Activated CD8-positive, alpha-beta memory T cell treated with anti-CD3 and anti-CD28 coated beads for 4 hours (primary cell): ENCODE results near the gene LILRB5.
"Not testable (repeated sequence)": the region's sequence is repeated elsewhere in the genome, so short reads cannot be mapped to it uniquely, and the experiment has no call there.

Source experiments
- DNase-seq, 2 donors: peaks; one replicate each; pipeline ENCODE4 v3.0.0-alpha.2; 2020; ENCODE audit warnings: low read depth in 2 of 2

LILRB5 gene

GRCh38 chr19:54242234-54242633 is 14.8 kb downstream of the LILRB5 start:
- not testable (repeated sequence) for DNase-seq

GRCh38 chr19:54240372-54241336 is 16.4 kb downstream of the LILRB5 start:
- DNase-seq: not testable (repeated sequence)

DNA sequence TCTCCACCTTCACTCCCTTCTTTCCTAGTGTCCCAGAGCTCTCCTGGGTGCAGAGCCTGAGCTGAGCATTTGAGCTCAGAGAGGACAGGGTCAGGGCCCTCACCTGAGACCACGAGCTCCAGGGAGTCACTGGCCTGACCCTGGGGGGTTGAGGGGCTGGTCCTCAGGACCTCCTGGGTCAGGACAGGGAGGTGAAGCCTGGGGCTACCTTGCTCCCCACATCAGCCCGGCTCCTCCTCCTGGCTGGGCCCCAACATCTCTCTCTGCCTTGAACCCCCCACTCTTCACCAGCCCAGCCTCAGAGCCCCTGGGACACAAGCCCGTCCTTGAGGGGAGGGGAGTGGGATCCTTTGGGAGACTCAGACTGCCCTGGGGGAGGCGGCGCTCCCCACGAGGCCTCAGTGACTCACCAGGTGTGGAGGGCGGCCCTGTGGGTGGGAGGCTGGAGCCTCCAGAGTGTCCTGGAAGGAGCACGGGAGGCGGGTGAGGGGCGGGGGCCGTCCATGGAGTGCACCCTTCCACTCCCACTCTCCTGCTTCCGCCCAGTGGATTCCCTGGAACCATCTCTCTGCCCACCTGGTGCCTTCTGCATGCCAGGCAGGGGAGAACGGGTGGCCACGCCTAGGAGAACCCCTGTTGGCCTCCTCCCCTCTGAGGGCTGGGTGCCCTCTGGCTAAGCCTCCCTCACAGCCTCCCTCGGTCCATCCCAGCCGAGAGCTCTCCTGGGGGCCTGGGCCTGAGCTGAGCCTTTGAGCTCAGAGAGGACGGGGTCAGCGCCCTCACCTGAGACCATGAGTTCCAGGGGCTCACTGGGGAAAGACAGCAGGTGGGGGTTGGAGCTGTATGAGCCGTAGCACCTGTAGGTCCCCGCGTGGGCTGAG is 17.3 kb downstream of the LILRB5 start:
- DNase-seq: not testable (repeated sequence)

DNA sequence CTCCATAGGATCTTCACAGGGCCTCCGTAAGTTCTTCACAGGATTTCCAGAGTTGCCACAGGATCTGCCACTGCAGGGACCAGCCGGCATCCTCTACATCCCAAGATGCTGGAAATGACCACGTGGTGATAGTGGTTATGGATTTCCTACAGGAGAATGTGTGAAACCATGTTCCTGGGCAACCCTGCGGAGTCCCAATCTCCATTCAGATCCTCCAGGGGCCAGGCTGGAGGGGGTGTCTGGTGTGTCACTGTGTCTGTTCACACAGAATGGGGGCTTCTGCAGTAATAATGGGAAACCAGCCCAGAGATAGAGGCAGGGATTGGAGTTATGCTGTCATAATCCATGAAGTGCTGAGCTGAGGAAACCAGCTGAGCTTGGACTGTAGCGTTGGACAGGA is 23.1 kb downstream of the LILRB5 start:
- no peak for DNase-seq

GRCh38 chr19:54231077-54231931 is 25.8 kb downstream of the LILRB5 start:
- DNase-seq: peak; percentile 68 to 73

DNA sequence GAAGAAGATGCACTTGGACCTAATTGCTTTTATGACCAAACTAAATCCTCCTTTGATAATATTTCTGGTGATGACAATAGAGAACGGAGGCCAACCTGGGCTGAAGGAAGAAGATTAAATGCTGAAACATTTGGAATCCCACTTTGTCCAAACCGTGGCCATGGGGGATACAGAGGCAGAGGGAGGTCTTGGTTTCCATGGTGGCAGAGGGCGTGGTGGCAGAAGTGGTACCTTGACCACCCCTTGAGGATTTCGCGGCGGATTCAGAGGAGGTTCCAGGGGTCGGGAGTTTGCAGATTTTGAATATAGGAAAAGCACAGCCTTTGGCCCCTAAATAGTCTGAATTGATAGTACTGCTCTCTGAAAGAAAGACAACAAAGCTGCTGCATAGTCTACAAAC is 27.0 kb downstream of the LILRB5 start:
- DNase-seq: no peak

DNA sequence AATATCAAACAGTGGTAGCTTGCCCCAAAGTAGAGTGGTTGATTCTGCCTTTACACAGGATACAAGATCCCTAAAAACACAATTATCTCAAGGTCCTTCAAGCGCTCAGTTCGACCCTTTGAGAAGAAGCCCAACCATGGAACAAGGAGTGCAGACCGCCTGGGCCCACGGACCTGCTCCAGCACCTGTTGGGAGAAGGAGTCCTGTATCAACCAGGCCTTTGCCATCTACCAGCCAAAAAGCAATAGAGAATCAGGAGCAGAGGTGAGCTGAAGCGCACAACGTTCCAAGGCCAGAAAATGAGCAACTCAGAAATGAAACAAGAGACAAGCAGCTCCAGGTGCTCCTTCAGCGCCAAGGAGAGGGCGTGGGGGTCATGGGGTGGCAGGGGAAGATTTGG is 27.9 kb downstream of the LILRB5 start:
- no peak for DNase-seq

DNA sequence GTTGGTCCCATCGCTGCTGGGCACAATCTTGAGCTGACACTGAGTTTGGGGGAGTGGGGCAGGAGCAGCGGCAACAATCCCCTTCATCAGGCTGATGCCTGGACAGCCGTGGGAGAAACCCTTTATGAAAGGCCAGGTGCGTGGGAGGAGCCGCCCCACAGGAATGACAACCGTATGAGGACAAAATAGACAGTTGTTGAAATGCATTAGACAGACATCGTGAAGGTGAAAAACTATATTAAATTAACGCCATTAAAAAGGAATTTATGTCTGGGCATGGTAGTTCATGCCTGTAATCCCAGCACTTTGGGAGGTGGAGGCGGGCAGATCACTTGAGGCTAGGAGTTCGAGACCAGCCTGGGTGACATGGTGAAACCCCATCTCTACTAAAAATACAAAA is 32.5 kb downstream of the LILRB5 start:
- not testable (repeated sequence) for DNase-seq

DNA sequence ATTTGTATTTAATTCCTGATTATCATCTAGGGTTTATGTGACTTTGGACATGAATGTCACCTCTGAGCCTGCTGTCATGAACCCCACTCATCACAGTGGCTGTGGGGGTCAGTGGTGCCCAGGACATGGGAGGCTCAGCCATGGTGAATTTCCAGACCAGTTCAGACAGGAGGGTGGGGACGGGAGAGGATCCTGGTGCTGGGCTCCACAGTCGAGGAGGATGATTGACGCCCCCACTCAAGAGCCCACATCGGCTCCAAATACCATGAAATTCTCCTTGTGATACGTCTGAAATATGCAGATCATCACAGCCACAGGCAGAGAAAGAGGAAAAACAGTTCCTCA is 33.2 kb downstream of the LILRB5 start:
- DNase-seq: not testable (repeated sequence)

DNA sequence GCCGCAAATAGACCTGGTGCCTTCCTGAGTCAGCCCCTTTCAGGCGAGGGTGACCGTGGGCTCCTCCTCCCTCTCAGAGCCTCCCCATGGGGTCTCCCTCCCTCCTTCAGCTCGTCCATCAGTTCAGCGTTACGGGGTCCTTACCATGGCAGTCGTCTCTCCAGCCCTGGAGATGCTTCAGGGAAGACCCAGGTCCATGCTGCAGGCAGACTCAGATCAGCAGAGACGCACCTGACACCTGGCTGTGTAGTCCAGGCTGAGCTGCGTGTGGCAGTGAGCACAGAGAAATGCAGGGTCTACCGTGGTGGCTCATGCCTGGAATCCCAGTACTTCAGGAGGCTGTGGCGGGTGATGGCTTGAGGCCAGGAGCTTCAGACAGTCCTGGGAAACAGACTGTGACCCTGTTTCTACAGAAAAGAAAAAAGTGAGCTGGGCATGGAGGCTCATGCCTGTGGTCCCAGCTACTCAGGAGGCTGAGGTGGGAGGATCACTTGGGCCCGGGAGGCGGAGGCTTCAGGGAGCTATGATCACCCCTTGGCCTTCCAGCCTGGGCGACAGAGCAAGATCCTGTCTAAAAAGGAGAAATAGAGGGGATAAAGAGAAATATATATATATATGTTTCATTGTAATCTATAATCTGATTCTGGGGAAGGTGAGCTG is 33.7 kb downstream of the LILRB5 start:
- DNase-seq: not testable (repeated sequence)

DNA sequence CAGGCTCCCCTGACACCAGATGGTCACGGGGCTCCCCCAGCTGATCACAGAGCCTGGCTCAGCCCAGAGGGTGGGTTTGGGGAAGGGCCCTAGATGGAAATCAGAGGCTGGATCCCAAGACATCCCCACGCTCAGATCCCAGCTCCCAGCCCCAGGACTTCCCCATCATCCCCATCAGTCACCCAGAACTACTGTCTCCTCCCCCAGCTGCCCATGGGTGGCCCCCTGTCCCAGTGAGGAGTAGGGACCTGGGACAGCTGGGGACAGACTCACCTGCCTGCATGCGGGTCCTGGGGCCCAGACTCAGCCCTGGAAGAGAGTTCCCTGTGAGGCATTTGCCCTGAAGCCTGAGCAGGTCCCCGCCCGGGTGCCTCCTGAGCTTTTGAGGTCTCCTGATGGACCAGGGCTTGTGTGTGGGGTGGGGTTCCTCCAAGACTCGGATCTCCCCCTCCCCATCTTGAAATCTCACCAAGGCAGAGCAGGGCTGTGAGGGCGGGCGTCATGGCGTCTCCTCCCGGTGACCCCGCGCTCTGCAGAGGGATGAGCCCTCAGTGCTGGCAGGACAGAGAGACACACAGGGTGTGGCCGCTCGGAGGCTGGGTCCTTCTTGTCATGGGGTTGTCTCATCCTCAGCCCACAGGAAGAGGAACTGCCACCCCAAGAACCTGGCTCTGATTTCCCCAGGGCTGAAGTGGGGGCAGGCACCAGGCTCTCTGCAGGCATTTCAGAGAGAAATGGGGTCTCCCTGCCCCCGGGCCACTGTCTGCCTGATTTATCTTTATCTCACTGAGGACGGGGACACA is 34.4 kb downstream of the LILRB5 start, which contains the start of gene LILRB3:
Gene LILRB3, minus strand, starts transcription at position 534 of the 803 bp plus-strand sequence. Its CDS starts 31 bp downstream, at position 503.
- not testable (repeated sequence) for DNase-seq

- DNase-seq: not testable (repeated sequence)
Measured at GRCh38 chr19:54221947-54222346, 35.1 kb downstream of the LILRB5 start.

DNA sequence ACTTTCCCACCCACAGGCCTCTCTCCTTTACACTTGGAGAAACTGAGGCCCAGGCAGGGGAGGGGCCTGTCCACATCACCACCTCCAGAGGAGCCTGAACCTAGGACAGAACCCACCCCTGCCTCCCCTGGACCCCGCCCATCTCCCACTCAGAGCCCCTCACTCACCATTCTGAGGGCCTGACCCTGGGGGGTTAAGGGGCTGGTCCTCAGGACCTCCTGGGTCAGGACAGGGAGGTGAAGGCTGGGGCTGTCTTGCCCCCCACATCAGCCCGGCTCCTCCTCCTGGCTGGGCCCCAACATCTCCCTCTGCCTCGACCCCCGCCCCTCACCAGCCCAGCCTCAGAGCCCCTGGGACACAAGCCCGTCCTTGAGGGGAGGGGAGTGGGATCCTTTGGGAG is 37.4 kb downstream of the LILRB5 start:
- DNase-seq: not testable (repeated sequence)

DNA sequence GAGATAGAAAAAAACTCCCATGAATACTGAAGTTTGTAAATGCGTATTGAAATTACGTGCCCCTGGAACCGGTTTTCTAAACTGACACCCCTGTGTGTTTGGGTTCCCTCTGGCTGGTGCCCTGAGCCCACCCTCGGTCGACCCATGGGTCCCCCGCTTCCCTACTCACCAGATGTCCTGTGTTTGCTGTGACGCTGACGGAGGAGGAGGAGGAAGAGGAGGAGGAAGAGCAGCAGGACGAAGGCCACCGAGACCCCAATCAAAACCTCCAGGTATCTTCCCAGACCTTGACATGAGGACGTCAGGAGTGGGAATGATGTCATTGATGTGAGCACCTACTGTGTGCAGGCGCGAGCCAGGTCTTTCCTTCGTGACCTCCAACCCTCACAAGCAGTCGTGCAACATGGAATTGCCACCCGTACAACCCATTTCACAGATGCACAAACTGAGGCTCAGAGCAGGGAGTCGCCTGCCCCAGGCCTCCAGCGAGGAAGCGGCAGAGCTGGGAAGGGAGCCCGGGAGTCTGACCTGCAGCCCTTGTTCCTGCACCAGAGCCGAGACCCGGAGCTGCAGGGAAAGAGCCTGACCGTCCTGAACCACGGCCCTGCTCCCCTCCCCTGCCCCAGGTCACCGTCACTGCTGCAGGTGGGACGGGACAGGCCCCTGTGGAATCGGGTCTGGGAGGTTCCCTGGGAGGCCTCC is 38.0 kb downstream of the LILRB5 start:
- DNase-seq: no peak

DNA sequence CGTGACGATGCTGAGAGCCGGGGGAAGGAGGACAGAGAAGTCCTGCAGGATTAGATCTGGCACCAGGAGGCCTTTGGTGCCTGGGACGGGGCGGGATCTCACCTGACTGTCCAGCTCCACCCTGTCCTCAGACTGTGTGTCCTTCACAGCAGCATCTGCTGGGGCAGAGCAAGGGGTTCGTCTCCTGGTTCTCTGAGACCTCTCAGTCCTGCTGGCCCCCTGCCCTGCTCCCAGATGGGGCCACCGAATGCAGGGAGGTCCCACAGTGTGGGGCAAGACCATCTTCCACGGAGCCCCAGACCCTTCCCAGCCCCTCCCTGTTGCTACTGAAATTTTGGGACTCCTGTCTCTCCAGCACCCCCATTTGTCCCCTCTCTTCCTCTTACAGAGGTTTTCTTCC is 38.8 kb downstream of the LILRB5 start:
- DNase-seq: no peak

- DNase-seq: not testable (repeated sequence)
Measured at GRCh38 chr19:54217517-54218247, 39.4 kb downstream of the LILRB5 start.

- no peak for DNase-seq
Measured at GRCh38 chr19:54216869-54217268, 40.2 kb downstream of the LILRB5 start.

- DNase-seq: not testable (repeated sequence)
Measured at GRCh38 chr19:54214734-54215133, 42.3 kb downstream of the LILRB5 start.

- DNase-seq: not testable (repeated sequence)
Measured at GRCh38 chr19:54214217-54214616, 42.9 kb downstream of the LILRB5 start.
